Urinary bladder (tissue), 4 donors: Measurements from ENCODE around the gene SEC16A. TPM values are rescaled to one million over a fixed set of nuclear protein-coding genes. Genes with fewer than 3 reads are reported as not detected.

ENCODE experiments used
- DNase-seq: peaks from one replicate; pipeline ENCODE4 v3.0.0-alpha.2; 2015; ENCODE audit errors: extremely low spot score
- H3K27ac ChIP-seq: one replicate; pipeline ENCODE4 v1.5.1; 2013; ENCODE audit warnings: low read depth, mild to moderate bottlenecking, moderate library complexity
- H3K36me3 ChIP-seq: one replicate; pipeline ENCODE4 v1.6.1; 2013; ENCODE audit warnings: mild to moderate bottlenecking, moderate library complexity; ENCODE audit not compliant: insufficient read depth
- H3K4me1 ChIP-seq: one replicate; pipeline ENCODE4 v1.6.1; 2013; ENCODE audit warnings: mild to moderate bottlenecking, moderate library complexity; ENCODE audit not compliant: insufficient read depth
- H3K4me3 ChIP-seq: one replicate; pipeline ENCODE4 v1.5.1; 2013; ENCODE audit warnings: low read depth, low read length
- WGBS: extraction: QIAGEN DNeasy Blood & Tissue Kit; methylation state at CpG from one replicate; pipeline ENCODE4 v1.1.7; 2013; 5-methylcytosine and 5-hydroxymethylcytosine counted together
- polyA plus RNA-seq: library from polyadenylated mRNA; stranded (reverse); fragments of 200-250 nt; gene quantifications from one replicate; pipeline ENCODE4 v1.2.3, GENCODE V29; 2013
- total RNA-seq: library from RNA; depleted of rRNA; stranded (reverse); fragments of >200 nt; gene quantifications from one replicate; pipeline ENCODE4 v1.2.3, GENCODE V29; 2014
- donor health status: healthy with polysubstance abuse.
- donor health status: healthy.

SEC16A gene
- total and polyA plus RNA-seq, 2 donors = 24.3 to 36.4 TPM

DNA sequence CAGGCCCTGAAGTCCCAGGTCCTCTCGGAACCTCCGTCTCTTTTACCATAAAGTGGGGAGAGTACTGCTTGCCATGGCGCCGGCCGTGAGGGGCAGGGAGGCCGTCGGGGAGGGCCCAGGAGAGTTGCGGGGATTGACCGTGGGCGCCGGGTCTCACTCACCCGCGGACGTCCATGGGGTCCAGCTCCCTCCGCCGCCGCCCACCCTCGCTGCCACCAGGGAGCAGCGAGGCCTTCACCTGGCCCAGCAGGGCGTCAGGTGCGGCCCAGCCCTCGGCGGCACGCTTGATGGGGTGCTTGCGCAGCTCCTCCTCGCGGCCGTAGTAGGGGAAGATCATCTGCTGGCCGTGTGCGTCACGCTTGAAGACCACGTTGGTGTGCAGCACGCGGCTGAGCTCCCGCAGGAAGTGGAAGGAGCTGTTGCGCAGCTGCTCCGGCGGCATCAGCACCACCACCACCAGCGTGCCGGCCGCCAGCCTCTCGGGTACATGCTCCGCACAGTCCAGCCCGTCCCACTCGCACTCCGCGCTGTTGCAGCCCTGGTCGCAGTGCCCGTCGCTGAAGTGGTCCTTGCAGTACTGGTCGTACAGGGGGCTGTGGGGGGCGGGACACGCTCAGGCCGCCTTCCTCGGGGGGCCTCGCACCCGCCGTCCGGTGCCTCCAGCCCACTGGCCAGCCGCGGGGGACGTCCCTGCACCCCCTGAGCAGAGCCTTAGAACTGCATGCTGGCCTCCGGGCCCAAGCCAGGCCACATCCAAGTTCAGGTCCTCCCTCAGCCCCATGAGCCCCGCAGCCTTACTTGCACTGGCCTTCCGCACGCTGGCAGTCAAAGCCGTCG, 21.9 kb upstream of the SEC16A start:
- no peak for DNase-seq
- Histone ChIP-seq H3K4me3 (no peak overlapping the region), H3K27ac (no peak overlapping the region), H3K36me3 (peaks cover 17% of the 10 kb centered on the region), H3K4me1 (no peaks in the 10 kb centered on the region)
- 94% methylated on average over 68 of the region's 68 CpGs for WGBS

DNA sequence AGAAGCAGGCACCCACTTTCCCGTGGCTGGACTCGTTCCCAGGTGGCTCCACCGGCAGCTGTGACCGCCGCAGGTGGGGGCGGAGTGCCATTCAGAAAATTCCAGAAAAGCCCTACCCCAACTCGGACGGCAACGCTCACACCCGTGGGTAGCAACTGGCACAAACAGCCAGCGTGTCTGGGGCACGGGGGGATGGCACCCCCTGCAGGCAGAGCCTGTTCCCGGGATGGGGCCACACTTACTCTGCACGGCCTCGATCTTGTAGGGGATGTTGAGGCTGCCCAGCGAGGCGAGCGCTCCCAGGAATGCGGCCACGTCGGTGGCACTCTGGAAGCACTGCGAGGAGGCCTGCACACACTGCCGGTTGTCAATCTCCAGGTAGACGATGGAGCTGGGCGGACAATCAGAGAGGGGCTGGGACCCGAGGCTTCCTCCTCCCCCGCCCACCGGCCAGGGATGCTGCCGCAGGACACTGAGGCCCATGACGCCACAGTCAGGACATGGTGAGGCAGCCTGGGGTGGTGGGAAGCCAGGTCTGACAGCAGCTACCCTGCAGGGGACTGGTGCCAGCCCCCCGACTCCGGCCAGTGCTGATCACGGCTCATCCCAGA, 20.2 kb upstream of the SEC16A start:
- H3K36me3 ChIP-seq = peaks cover 26% of the 10 kb centered on the region
- no peak overlapping the region for H3K27ac ChIP-seq
- H3K4me1 ChIP-seq = no peaks in the 10 kb centered on the region
- DNase-seq = no peak
- H3K4me3 ChIP-seq = no peak overlapping the region
- 89% methylated on average over 33 of the region's 33 CpGs for WGBS

- H3K36me3 ChIP-seq = peaks cover 25% of the 10 kb centered on the region
- no peaks in the 10 kb centered on the region for H3K4me1 ChIP-seq
- DNase-seq = no peak
- WGBS = 95% methylated on average over 38 of the region's 38 CpGs
- no peak overlapping the region for H3K27ac ChIP-seq
- no peak overlapping the region for H3K4me3 ChIP-seq
These were observed 19.4 kb upstream of the SEC16A start for GRCh38 chr9:136502196-136502595.

GRCh38 chr9:136501686-136502085, 18.8 kb upstream of the SEC16A start:
- no peak overlapping the region for H3K4me3 ChIP-seq
- H3K27ac ChIP-seq = no peak overlapping the region
- H3K36me3 ChIP-seq = peaks cover 24% of the 10 kb centered on the region
- H3K4me1 ChIP-seq = no peaks in the 10 kb centered on the region
- WGBS = 91% methylated on average over 23 of the region's 23 CpGs
- DNase-seq = no peak

DNA sequence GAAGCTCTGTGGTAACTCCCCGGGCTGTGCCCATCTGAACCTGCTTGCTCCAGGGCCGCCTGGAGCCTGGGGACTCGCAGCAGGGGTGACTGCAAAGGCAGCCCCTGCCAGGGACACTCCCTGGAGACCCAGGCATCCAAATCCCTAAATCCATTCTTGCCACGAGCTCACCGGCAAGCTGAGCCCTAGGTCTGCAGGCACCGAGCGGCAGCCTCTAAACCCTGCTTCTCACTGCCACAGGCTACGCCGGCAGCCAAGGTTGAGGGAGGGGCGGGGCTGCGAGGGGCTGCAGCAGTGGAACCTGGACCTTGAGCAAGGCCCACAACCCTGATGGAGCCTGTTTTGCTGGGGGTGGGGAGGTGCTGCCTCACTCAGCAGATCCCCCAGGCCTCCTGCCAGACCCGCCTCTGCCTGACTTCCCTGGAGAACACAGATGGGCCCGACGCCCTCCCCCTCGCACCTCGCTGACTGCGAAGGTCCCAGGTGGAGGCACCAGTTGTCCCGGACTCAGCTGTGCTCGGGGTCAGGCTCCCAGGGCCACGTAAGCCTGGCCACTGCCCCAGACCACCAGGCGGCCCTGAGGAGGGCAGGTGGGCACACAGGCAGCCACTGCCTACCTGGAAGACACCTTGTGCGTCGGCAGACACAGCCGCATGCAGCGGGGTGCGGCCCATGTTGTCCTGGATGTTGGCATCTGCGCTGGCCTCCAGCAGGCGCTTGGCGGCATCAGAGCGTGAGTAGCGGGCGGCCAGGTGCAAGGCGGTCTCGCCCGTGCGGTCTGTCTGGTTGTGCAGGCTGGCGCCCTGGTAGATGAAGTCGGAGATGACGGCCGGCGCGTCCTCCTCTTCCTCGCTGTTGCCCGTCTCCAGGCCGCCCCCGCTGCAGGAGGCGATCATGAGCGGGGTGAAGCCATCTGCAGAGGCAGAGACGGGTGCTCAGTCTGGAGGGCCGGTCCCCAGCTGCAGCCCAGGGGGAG, 17.4 kb upstream of the SEC16A start:
- DNase-seq = no peak
- H3K4me1 ChIP-seq = no peaks in the 10 kb centered on the region
- WGBS = 93% methylated on average over 50 of the region's 50 CpGs
- H3K4me3 ChIP-seq = no peak overlapping the region
- no peak overlapping the region for H3K27ac ChIP-seq
- peaks cover 27% of the 10 kb centered on the region for H3K36me3 ChIP-seq

DNA sequence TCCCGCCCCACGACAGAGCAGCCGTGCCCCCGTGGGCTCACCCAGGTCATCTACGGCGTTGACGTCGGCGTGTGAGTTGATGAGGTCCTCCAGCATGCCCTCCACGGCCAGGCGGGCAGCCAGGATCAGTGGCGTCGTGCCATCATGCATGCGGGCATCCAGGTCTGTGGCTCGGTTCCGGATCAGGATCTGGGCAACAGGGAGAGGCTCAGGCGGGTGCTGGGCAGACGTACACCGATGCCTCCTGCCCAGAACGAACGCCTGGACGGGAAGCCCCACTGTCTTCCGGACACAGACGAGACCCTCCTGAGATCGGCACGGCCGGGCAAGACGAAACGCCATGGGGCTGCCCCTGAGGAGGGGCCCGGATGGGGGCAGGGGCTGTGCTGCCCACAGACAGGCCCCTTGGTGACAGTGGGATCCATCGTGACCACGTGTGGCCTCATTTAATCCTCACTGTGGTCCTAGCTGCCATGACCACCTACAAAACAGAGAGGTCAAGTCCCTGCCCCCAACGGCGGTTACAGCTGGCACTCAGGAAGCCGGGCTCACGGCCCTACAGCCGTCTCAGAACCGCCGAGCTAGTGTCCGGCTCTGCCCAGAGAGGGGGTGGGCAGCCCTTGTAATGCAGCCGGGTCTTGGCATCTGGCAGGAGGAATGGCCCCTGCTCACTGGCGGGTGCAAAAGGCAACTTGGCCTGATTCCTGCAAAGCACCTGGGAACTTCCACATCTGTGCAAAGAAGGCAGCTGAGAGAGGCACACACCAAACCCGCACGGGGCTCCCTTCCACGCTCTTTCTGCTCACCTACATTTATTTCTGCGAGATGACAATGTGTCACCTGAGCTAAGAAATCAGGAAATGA, 16.5 kb upstream of the SEC16A start:
- no peak overlapping the region for H3K4me3 ChIP-seq
- H3K36me3 ChIP-seq = peaks cover 20% of the 10 kb centered on the region
- 90% methylated on average over 46 of the region's 46 CpGs for WGBS
- no peak overlapping the region for H3K27ac ChIP-seq
- H3K4me1 ChIP-seq = no peaks in the 10 kb centered on the region
- no peak for DNase-seq

DNA sequence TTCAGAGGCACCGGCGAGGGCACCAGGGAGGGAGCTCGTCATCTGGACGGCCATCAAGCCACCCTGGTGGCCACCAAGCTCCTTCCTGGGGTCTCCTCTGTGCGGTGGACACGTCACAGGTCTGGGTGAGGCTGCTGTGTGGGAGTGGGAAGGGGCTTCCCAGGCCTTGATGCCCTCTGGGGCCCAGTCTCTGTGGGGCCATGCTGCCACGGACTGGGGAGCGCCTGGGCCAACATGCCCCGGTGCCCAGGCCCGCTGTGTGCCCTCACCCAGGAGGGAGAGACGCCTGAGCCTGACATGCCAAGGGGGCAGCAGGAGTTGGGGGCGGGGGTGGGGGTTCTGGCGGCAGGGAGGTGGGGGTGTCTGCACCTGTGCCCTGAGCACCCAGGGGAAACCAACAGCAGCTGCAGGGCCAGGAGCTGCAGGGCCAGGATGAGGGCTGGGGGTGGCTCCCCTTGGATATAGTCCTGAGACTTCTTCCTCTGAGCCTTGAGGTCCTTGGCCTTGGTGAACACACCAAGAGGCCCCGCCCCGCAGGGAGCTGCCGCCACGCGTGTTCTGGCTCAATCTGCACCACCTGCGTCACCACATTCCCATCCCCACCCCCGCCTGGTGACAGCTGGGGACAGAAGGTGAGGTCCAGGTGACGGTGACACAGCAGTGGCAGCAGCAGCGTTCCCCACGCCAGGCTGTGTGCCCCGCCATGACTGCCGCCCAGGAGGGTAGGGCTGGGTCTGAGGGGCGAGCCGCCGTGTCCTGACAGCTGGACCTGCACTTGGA, 15.3 kb upstream of the SEC16A start:
- Histone ChIP-seq H3K36me3 (peaks cover 20% of the 10 kb centered on the region), H3K4me3 (no peak overlapping the region), H3K4me1 (no peaks in the 10 kb centered on the region), H3K27ac (no peak overlapping the region)
- DNase-seq = no peak
- WGBS = 91% methylated on average over 28 of the region's 28 CpGs

- no peaks in the 10 kb centered on the region for H3K4me1 ChIP-seq
- WGBS = 93% methylated on average over 56 of the region's 56 CpGs
- peaks cover 18% of the 10 kb centered on the region for H3K36me3 ChIP-seq
These were observed 14.2 kb upstream of the SEC16A start for GRCh38 chr9:136496801-136497620.

GRCh38 chr9:136496181-136496580, 13.3 kb upstream of the SEC16A start:
- no peak overlapping the region for H3K27ac ChIP-seq
- no peak for DNase-seq
- no peaks in the 10 kb centered on the region for H3K4me1 ChIP-seq
- peaks cover 15% of the 10 kb centered on the region for H3K36me3 ChIP-seq
- H3K4me3 ChIP-seq = no peak overlapping the region
- 83% methylated on average over 18 of the region's 18 CpGs for WGBS

More at GRCh38 chr9:136496801-136497620, 14.2 kb upstream of the SEC16A start:
- H3K27ac ChIP-seq = no peak overlapping the region
- DNase-seq = no peak
- no peak overlapping the region for H3K4me3 ChIP-seq

DNA sequence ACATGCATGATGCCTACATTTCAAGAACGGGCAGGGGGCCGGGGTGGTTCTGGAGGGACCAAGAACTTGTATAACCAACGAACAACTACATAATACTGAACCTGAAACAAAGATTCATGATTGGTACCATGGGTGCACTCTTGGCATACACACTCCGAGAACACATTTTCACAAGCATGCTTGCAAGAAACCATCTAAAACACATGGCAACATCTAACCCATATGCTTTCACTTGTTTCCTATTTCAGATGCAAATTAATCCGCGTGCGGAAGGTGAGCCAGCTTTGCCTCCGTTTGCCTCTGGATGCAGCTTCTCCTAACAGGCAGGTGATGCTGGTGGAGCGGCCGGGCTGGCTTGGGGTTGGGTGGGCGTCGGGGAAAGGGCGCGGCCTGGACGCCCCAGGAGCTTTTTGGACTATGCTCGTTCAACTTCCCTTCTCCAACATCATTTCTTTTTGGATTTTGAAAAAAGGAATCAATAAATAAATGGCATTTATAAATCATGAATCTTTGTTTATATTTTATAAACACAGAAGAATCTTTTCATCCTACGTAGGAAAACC, 12.5 kb upstream of the SEC16A start:
- H3K4me3 ChIP-seq = no peak overlapping the region
- H3K4me1 ChIP-seq = no peaks in the 10 kb centered on the region
- H3K36me3 ChIP-seq = peaks cover 12% of the 10 kb centered on the region
- 84% methylated on average over 17 of the region's 17 CpGs for WGBS
- DNase-seq = no peak
- H3K27ac ChIP-seq = no peak overlapping the region

DNA sequence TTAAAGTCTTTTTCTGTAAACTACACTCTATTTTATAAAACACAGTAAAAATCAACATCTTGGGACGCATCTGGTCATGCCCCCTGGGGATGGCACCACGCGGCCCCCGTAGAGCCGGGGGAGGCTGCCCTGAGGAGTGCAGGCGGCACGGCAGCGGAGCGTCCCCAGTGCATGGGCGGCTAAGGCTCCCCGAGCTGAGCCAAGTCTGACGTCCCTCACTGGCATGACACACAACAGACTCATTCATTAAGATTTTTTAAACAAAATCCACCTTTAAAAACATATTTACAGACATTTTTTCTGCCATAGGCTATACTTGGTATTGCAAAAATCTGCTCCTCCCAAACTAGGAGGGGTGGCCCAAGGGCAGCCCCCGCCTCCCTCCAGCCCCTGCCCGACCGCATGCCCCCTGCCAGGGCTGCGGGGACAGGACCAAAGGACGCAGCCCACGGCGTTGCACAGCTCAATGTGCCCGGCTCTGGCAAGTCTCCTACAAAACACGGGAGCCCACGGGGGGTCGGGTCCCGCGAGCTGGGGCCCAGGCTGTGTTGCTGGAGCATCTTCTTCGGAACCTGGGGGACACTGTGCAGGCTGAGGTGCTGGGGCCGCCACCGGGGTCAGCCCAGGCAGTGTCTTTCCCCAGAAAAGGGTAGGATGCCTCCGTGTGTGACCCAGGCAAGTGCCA, 11.8 kb upstream of the SEC16A start:
- no peak overlapping the region for H3K4me3 ChIP-seq
- no peaks in the 10 kb centered on the region for H3K4me1 ChIP-seq
- no peak for DNase-seq
- H3K27ac ChIP-seq = no peak overlapping the region
- peaks cover 12% of the 10 kb centered on the region for H3K36me3 ChIP-seq
- 87% methylated on average over 29 of the region's 29 CpGs for WGBS
